ENCODE measurements around the gene TMEM248. TPM values are rescaled to one million over a fixed set of nuclear protein-coding genes. Genes with fewer than 3 reads are reported as not detected.

TMEM248 gene
- total RNA-seq, 2 donors from 2014 or later, result 77.9 to 79.8 TPM

- Histone ChIP-seq H3K9me3 (ENCODE audit: control insufficient read depth, low read length) (no peaks in the 10 kb centered on the region), H3K27me3 (ENCODE audit: control insufficient read depth, insufficient read depth, low read length, poor library complexity, severe bottlenecking) (no peaks in the 10 kb centered on the region), H3K36me3 (ENCODE audit: control insufficient read depth, insufficient read depth, low read length) (peaks cover 12% of the 10 kb centered on the region), H3K9ac (ENCODE audit: extremely low read depth, low read length, poor library complexity, severe bottlenecking) (peak overlapping the region; percentile 80), H3K27ac (ENCODE audit: low read depth, low read length) (peak overlapping the region; percentile 57), H3K4me1 (ENCODE audit: control insufficient read depth, insufficient read depth, low read length) (no peaks in the 10 kb centered on the region), H3K4me3 (ENCODE audit: low read length) (peak overlapping the region; percentile 93)
- TF ChIP-seq CTCF (conservative IDR thresholded peaks at IDR 0.05), result no peak
- no peaks in the 10 kb centered on the region for H3K27me3 Mint-ChIP-seq (ENCODE audit: insufficient read depth)
- no peaks in the 10 kb centered on the region for H3K9me3 Mint-ChIP-seq
- peaks cover 15% of the 10 kb centered on the region for H3K4me1 Mint-ChIP-seq
- DNase-seq, result no peak
- peaks cover 18% of the 10 kb centered on the region for H3K36me3 Mint-ChIP-seq (ENCODE audit: low read depth)
- H3K27ac Mint-ChIP-seq, result peak overlapping the region; percentile 82
- H3K4me3 Mint-ChIP-seq, result peak overlapping the region; percentile 95
- 1% methylated on average over 35 to 47 of the region's 47 CpGs for WGBS, 2 experiments (ENCODE audit: insufficient coverage in 1 of 2, insufficient read length in 1 of 2)
These were observed 432 bp downstream of the TMEM248 start for GRCh38 chr7:66921396-66921917.

GRCh38 chr7:66921918-66922486, 977 bp downstream of the TMEM248 start:
- H3K9me3 Mint-ChIP-seq, result no peaks in the 10 kb centered on the region
- Histone ChIP-seq H3K9ac (ENCODE audit: extremely low read depth, low read length, poor library complexity, severe bottlenecking) (peak overlapping the region; percentile 80), H3K36me3 (ENCODE audit: control insufficient read depth, insufficient read depth, low read length) (peaks cover 12% of the 10 kb centered on the region), H3K4me1 (ENCODE audit: control insufficient read depth, insufficient read depth, low read length) (no peaks in the 10 kb centered on the region), H3K27ac (ENCODE audit: low read depth, low read length) (peak overlapping the region; percentile 57), H3K9me3 (ENCODE audit: control insufficient read depth, low read length) (no peaks in the 10 kb centered on the region), H3K27me3 (ENCODE audit: control insufficient read depth, insufficient read depth, low read length, poor library complexity, severe bottlenecking) (no peaks in the 10 kb centered on the region), H3K4me3 (ENCODE audit: low read length) (peak overlapping the region; percentile 93)
- peak overlapping the region; percentile 95 for H3K4me3 Mint-ChIP-seq
- H3K36me3 Mint-ChIP-seq (ENCODE audit: low read depth), result peaks cover 19% of the 10 kb centered on the region
- no peaks in the 10 kb centered on the region for H3K27me3 Mint-ChIP-seq (ENCODE audit: insufficient read depth)
- no peak for TF ChIP-seq CTCF (conservative IDR thresholded peaks at IDR 0.05)
- no peak for DNase-seq
- 44 to 53% methylated on average over 9 to 15 of the region's 15 CpGs for WGBS, 2 experiments (ENCODE audit: insufficient coverage in 1 of 2, insufficient read length in 1 of 2)
- peak overlapping the region; percentile 82 for H3K27ac Mint-ChIP-seq
- H3K4me1 Mint-ChIP-seq, result peaks cover 15% of the 10 kb centered on the region

GRCh38 chr7:66925255-66925654, 4.2 kb downstream of the TMEM248 start:
- Histone ChIP-seq H3K9me3 (ENCODE audit: control insufficient read depth, low read length) (no peaks in the 10 kb centered on the region), H3K36me3 (ENCODE audit: control insufficient read depth, insufficient read depth, low read length) (peaks cover 32% of the 10 kb centered on the region), H3K27ac (ENCODE audit: low read depth, low read length) (no peak overlapping the region), H3K4me1 (ENCODE audit: control insufficient read depth, insufficient read depth, low read length) (no peaks in the 10 kb centered on the region), H3K4me3 (ENCODE audit: low read length) (no peak overlapping the region), H3K9ac (ENCODE audit: extremely low read depth, low read length, poor library complexity, severe bottlenecking) (no peak overlapping the region), H3K27me3 (ENCODE audit: control insufficient read depth, insufficient read depth, low read length, poor library complexity, severe bottlenecking) (no peaks in the 10 kb centered on the region)
- Mint-ChIP-seq H3K27me3 (ENCODE audit: insufficient read depth) (no peaks in the 10 kb centered on the region), H3K36me3 (ENCODE audit: low read depth) (peaks cover 32% of the 10 kb centered on the region), H3K9me3 (no peaks in the 10 kb centered on the region), H3K4me3 (no peak overlapping the region), H3K27ac (no peak overlapping the region), H3K4me1 (peaks cover 16% of the 10 kb centered on the region)
- 96% methylated on average over 3 of the region's 3 CpGs for WGBS, 2 experiments (ENCODE audit: insufficient coverage in 1 of 2, insufficient read length in 1 of 2)
- no peak for DNase-seq
- no peak for TF ChIP-seq CTCF (conservative IDR thresholded peaks at IDR 0.05)
